SH-SY5Y (cell line): ENCODE data around the gene UTP14A.

Source experiments
- GATA2 ChIP-seq: IDR thresholded peaks from 2 replicates; pipeline ENCODE4 v1.6.1; 2011; ENCODE audit warnings: mild to moderate bottlenecking, low read depth, low read length
- GATA3 ChIP-seq: IDR thresholded peaks from 2 replicates; pipeline ENCODE4 v1.6.1; 2011; ENCODE audit warnings: low read depth, mild to moderate bottlenecking, low read length, moderate library complexity

The UTP14A gene

DNA sequence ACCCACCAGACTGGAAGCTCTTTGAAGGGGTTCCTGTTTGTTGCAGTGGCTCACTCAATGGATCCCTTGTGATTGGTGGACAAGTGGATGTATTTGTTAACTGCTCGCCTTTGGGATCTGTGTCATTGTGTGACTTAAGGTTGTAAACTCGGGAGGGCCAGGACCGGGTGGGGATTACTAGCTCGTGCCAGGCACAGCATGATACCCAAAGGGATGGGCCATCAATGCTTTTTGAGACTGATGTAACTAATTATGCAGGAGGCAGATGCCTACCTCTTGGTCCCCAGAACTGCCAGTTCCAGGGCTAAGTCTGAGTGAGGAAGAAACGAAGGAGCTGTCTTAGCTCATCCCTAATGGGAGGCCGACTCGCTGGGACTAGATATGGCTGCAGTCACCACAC lies 27.7 kb downstream of the UTP14A start:
- no peak for TF ChIP-seq GATA3
- TF ChIP-seq GATA2 = no peak

DNA sequence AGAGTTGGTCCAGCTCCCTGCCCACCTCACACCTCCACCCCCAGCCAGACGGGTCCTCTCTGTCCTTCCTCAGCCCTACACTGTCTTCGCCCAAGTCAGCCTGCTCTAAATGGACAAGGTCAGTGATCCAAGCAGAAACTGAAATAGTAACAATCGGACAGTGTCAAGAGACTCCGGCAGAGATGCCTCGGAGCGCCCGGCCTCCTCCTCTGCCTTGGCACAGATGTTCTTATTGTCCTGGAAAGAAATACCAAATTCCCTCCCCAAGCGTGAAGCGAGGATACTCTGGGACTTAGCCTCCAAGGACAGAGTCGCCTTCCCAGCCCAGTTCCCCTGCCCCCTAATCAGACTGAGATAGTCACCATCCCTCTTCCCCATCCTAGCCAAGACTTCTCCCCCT lies 28.5 kb downstream of the UTP14A start:
- no peak for TF ChIP-seq GATA3

DNA sequence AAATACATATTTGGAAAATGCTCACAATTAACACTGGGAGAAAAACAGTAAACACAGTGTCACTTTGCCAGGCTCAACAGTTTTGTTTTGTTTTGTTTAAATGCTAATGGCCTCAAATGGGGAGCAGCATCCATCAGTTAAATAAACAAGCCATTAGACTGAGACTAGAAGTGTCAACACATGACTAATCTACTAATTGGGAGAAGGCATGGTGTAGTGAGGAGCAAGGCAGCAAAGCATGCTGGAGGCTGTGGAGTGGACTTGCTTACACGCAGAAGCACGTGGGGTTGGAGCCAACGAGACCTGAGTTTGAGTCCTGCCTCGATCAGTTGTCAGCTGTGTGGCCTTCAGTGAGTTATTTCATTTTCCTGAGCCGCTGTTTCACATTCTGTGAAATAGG lies 29.0 kb downstream of the UTP14A start:
- TF ChIP-seq GATA3 (no peak), GATA2 (no peak)

DNA sequence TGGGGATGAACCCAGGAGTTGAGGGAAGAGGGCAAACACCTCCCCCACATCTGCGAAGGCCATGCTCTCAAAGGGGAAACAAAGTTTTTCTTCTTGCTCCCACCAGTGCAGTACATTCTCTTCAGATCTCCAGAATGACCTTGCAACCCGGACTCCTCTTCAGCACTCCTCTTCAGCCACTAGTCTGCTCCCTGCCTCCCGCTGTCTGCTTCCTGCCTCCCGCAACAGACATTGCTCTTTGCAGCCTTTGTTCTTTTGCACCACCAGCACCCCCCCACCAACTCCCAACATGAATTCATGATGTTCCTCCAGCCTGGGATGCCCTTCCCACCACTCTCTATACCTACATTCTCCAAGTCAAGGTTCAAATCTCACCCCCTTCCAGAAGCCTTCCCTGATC lies 32.1 kb downstream of the UTP14A start:
- TF ChIP-seq GATA2 = no peak
- no peak for TF ChIP-seq GATA3

DNA sequence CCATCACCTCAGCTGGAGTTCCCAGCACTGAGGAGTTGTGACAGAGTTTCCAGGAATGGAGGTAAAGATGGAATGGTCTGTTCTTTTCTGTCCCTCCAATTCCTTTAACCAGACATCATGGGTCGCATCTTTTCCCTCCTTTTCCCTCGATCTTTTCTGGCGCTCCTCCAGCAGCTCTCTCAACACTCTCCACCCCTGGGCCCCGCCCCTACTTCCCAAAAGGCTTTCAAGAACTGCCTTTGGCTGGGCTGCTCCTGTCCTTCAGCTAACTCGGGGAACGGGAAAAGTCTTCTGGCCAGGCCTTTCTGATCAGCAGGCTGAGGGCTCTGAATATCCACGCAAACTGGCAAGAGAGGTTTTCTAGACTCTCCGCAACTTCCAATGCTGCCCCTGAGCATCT lies 34.0 kb downstream of the UTP14A start:
- TF ChIP-seq GATA3 (no peak), GATA2 (no peak)

DNA sequence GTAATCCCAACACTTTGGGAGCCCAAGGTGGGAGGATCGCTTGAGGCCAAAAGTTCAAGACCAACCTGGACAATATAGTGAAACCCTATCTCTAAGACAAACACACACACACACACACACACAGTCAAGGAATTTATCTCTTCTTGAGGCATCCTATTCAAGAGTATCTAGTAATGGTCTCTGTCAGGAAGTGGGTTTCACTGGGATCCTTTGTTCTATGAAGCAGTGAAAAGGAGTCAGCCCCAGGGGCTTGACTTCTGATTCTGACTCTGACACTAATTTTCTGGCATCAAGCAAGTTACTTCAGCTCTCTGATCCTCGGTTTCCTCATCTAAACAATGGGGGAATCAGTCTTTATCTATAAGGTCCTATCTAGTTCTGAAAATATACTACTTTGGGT lies 34.8 kb downstream of the UTP14A start:
- no peak for TF ChIP-seq GATA2
- TF ChIP-seq GATA3 = no peak

DNA sequence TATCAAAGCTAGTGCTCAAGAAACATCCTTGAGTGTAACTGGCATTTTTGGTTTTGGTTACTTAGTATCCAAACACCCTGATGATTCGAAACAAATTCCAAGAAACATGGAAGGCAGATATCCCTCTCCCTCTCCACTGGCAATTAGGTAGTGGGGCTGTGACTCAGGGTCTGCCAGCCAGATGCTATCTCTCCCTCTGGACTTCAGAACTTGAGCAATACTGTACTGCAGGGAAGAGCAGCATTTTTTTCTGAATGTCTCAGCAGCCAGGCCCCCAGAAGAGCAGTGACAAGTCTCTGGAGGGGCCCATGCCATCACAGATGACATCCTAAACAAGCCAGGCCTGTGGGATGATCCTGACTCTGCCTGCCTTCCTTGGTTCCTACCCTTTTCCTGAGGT lies 39.2 kb downstream of the UTP14A start:
- TF ChIP-seq GATA2 (no peak), GATA3 (no peak)

DNA sequence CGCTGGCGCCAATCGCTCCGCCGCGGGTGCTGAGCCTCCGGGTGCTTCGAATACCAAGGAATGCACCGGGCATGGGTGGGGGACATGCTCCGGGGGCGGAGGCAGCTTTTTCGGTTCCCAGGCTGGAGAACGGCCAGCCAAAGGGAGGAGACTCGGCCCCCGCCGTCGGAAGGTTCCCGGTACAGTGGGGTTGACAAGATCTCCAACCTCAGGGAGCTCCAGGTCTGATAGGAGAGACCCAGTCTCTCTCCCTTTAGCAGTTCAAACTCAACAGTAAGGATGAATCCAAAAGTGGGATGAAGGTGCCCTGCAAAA lies 47.3 kb downstream of the UTP14A start:
- no peak for TF ChIP-seq GATA2

DNA sequence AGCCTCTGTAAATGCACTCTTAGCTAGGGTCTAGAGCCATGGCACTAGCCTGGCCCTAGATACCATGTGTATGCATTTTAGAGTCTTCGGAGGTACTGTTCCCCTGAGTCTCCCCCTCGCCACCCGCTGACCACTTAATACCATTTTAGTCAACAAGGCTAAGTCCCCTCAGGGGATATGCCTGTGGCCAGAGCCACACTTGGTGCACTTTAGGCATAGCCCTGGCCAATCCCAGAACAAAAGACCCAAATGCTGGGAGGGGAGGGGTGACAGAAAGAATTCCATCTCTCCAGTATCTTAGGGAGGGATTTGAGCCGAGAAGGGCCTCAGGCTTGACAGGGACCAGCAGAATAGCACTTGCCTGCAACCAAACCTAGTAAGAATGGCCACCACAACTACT lies 47.9 kb downstream of the UTP14A start:
- TF ChIP-seq GATA2 = no peak
- no peak for TF ChIP-seq GATA3

DNA sequence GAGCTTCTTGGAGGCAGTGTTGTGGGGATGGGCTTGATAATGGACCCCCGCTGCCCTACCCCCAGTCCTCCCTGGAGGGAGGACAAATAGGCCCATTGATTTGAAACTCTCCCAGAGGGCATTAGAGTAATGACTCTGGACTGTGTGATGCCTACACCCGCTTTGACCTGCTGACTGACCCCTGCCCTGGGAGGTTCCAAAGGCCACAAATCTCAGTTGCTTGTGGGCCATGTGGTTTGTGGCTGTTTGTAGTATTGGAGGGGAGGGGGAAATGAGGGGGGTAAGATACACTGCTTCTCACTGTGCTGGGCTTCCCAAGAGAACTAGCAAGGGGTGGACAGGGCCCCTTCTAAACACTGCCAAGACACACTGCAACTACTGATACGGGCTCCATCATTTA lies 48.8 kb downstream of the UTP14A start:
- TF ChIP-seq GATA3 = no peak
- TF ChIP-seq GATA2 = no peak

DNA sequence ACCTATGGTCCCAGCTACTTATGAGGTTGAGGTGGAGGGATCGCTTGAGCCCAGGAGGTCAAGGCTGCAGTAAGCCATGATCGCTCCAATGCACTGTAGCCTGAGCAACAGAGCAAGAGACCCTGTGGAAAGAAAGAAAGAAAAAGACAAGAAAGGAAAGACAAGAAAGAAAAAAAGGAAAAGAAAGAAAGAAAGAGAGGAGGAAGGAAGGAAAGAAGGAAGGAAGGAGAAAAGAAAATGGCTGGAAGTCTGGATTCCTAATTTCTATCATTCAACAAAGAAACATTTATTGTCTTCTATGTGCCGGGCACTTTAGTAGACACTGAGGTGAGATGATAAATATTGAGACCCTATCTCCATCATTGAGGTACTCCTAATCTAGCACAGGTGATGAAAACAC lies 49.7 kb downstream of the UTP14A start:
- TF ChIP-seq GATA3 (no peak), GATA2 (no peak)

DNA sequence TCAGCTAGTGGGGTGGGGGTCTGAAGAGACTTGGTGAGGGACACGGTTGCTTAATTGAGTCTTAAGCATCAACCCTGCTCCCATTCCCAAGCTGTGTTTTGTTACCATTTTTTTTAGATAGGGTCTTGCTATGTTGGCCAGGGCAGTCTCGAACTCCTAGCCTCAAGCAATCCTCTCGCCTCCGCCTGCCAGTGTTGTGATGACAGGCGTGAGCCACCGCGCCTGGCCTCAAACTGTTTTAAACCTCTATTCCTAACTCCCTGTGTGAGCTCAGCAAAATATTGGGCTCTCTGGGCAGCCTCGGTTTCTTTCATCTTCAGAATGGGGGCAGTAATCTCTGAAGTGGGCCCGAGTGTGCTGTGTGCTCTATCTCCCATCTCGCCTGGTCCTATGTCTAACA lies 50.2 kb downstream of the UTP14A start:
- TF ChIP-seq GATA3 = no peak
- TF ChIP-seq GATA2 = no peak

DNA sequence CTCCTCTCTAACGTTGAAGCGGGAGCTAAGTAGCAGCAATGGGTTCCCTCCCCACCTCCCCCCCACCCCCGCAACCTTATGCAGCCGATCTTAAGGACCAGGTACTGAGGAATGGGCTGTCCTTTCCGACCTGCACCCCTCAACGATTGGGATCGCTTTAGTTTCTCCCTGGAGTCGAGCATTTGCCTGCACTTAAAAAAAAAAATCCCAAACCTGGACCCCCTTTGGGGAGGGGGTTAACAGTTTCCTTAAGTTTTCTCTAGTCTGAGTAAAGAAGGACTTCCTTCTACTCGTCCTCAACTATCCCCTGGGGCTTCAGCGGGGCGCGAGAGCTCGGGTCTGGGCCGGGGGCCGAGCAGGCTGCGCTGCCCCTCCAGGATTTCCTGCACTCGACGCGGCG lies 50.8 kb downstream of the UTP14A start:
- TF ChIP-seq GATA2 = no peak
- no peak for TF ChIP-seq GATA3

DNA sequence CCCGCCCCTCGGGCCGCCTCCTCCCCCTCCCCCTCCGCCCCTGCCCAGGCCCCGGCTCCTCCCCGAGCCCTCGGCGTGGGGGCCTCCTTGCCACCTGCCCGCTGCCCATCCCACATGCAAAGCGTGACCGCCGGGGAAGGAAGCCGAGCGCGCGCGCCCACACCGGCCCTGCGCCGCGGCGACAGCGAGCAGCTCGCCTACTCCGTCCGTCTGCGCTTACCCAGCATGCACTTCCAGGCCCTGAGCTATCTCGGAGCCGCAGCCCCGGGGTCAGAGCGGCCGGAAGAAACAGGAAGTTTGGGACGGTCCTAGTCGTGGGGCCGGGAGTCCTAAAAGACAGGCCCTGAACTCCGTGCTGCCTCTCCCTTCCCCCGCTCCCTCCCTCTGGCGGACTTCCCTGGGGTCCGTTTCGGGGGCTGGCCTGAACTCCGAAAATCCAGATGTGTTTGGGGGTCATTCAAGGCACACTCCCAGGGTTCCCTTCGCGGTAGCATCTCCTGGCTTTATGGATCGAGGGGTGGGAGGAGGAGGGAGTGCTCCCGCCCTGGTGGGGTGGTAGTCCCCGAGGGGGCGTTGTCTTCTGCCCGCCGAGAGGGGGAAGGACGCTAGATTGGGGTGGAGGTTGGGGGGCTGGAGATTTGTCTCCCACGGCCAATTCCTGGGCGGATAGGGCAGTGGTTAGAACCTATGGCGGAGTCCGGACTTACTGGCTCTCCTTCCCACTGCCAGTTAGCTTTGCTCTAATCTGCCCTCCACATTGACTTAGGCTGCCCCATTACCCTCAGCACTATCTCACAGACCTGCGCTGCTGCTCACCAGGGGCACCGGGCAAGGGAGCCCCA lies 51.5 kb downstream of the UTP14A start:
- no peak for TF ChIP-seq GATA3
- TF ChIP-seq GATA2 = no peak

DNA sequence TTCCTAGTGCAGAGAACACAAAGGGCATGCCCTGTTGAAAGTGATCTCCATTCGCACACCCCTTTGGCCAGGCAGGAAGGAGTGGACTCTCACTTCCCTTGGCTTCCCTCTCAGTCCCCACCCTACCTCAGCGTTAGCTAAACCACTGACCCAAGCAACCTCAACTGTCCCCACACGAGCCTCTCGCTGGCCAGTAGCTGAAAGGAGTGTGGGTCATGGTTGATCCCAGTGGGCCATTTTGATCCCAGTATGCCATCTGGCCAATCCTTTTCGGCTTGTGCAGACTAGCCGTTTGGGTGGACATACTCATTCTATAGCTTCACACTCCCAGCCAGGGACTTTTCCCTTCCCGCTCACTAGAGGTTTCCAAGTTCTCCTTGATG lies 52.1 kb downstream of the UTP14A start:
- no peak for TF ChIP-seq GATA2
- no peak for TF ChIP-seq GATA3

DNA sequence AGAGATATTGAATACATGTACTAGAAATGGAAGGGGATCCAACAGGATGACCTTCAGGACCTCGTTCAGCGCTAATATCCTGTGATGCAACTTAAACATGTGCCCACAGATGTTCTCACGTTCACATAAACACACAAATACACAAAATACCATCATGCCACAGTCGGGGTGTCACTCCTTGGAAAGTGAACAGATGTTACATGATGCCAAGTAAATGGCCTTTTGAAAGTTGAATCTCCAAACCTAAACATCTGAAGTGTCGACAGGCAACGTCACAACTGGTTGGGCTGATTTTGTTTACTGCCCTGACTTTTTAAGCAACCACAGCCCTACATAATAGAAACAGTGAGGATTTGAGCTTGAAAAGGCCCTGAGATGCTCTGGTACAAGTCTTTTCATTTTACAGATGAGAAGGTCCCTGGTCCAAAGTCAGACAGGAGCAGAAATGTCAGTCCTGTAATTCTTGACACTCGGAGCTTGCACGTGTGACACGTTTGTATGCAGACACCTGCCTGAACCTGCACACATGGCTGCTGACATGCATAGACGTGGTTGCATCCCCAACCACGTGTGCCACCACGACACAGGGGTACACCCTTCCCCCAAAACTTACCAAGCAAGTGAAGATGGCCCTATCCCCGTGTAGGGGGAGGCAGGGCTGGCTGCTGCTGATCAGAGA lies 53.0 kb downstream of the UTP14A start:
- TF ChIP-seq GATA3 (no peak), GATA2 (no peak)

DNA sequence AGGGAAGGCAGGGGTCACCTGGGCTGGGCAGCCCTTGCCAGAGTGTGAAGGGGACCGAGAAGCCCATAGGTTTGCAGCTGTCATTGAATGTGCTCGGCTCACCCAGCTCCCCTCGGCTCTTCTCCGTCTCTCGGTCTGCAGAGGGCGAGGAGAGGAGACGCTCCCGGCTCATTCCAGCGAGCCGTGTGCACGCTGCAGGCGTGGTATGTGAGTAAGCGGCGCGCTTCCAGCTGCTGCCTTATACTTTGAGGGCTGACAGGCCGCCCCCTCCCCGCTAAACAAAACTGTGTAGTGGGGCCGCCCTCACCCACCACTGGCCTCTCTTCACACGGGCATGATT lies 53.5 kb downstream of the UTP14A start:
- no peak for TF ChIP-seq GATA3
